ENCODE results near the gene ALDH1L2.
"Not testable (repeated sequence)": the region's sequence is repeated elsewhere in the genome, so short reads cannot be mapped to it uniquely, and the experiment has no call there.

The ALDH1L2 gene

GRCh38 chr12:105084251-105085250 is at the start of gene ALDH1L2:
ALDH1L2 (minus strand) TSS chr12:105084458; CDS start chr12:105084436, 22 bp downstream.
- DNase-seq, result peak; percentile 28

GRCh38 chr12:105120551-105120950 is 36.3 kb upstream of the ALDH1L2 start:
- DNase-seq, result no peak

- DNase-seq, result no peak
These were observed 32.7 kb upstream of the ALDH1L2 start for GRCh38 chr12:105116969-105117368.

- DNase-seq, result no peak
These were observed 28.8 kb upstream of the ALDH1L2 start for GRCh38 chr12:105113094-105113493.

- DNase-seq, result no peak
These were observed 26.6 kb upstream of the ALDH1L2 start for GRCh38 chr12:105110851-105111250.

GRCh38 chr12:105109465-105110212 is 25.4 kb upstream of the ALDH1L2 start:
- DNase-seq, result no peak

- DNase-seq, result peak; percentile 85
These were observed 23.5 kb upstream of the ALDH1L2 start, which contains the start of gene WASHC4 for GRCh38 chr12:105107494-105108371. WASHC4 (plus strand) TSS chr12:105107731; CDS start chr12:105107801, 70 bp downstream.

- no peak for DNase-seq
These were observed 22.9 kb upstream of the ALDH1L2 start for GRCh38 chr12:105107171-105107493.

GRCh38 chr12:105106621-105107020 is 22.4 kb upstream of the ALDH1L2 start:
- DNase-seq, result no peak

GRCh38 chr12:105104762-105105161 is 20.5 kb upstream of the ALDH1L2 start:
- no peak for DNase-seq

GRCh38 chr12:105102673-105103072 is 18.4 kb upstream of the ALDH1L2 start:
- no peak for DNase-seq

GRCh38 chr12:105100998-105101397 is 16.7 kb upstream of the ALDH1L2 start:
- DNase-seq, result no peak

- no peak for DNase-seq
These were observed 16.1 kb upstream of the ALDH1L2 start for GRCh38 chr12:105100207-105100985.

GRCh38 chr12:105099356-105099755 is 15.1 kb upstream of the ALDH1L2 start:
- no peak for DNase-seq

- not testable (repeated sequence) for DNase-seq
These were observed 11.1 kb upstream of the ALDH1L2 start for GRCh38 chr12:105095338-105095737.

GRCh38 chr12:105092336-105092735 is 8.1 kb upstream of the ALDH1L2 start:
- DNase-seq, result peak; percentile 20

- DNase-seq, result no peak
These were observed 7.4 kb upstream of the ALDH1L2 start for GRCh38 chr12:105091476-105092206.

GRCh38 chr12:105090361-105090760 is 6.1 kb upstream of the ALDH1L2 start:
- DNase-seq, result no peak

GRCh38 chr12:105089817-105090216 is 5.6 kb upstream of the ALDH1L2 start:
- DNase-seq, result no peak

GRCh38 chr12:105085501-105085900 is 1.2 kb upstream of the ALDH1L2 start:
- DNase-seq, result no peak

- DNase-seq, result no peak
These were observed 630 bp downstream of the ALDH1L2 start for GRCh38 chr12:105083551-105084105.
